Neural cell (in vitro differentiated cells): ENCODE measurements around the gene CEBPZ.

ENCODE experiments used
- EP300 ChIP-seq: fragments of 450-650 bp; conservative IDR thresholded peaks from 2 replicates; pipeline ENCODE4 v1.6.1; 2014; ENCODE audit warnings: antibody characterized with exemption, mild to moderate bottlenecking, moderate library complexity; ENCODE audit not compliant: poor library complexity, severe bottlenecking
- EZH2 ChIP-seq: fragments of 200-600, 300-800 bp; shearing (Covaris generic), sonication (generic); IDR thresholded peaks from 2 replicates; pipeline ENCODE4 v1.6.1; 2014; ENCODE audit warnings: antibody characterized with exemption, low read length, borderline replicate concordance, mild to moderate bottlenecking; ENCODE audit not compliant: insufficient read depth, poor library complexity, severe bottlenecking
- MXI1 ChIP-seq: fragments of 450-650 bp; conservative IDR thresholded peaks from 2 replicates; pipeline ENCODE4 v1.6.1; 2014; ENCODE audit warnings: antibody characterized with exemption, mild to moderate bottlenecking; ENCODE audit not compliant: poor library complexity, severe bottlenecking
- POLR2AphosphoS5 ChIP-seq: IDR thresholded peaks from 2 replicates; pipeline ENCODE4 v1.6.1; 2012
- RAD21 ChIP-seq: fragments of 450-650 bp; conservative IDR thresholded peaks from 2 replicates; pipeline ENCODE4 v1.6.1; 2014; ENCODE audit warnings: antibody characterized with exemption, mild to moderate bottlenecking, moderate library complexity
- REST ChIP-seq: IDR thresholded peaks from 2 replicates; pipeline ENCODE4 v1.6.1; 2012; ENCODE audit warnings: borderline replicate concordance
- TAF1 ChIP-seq: IDR thresholded peaks from 2 replicates; pipeline ENCODE4 v1.6.1; 2012; ENCODE audit warnings: low read depth
- TF ChIP-seq, protein P1 (sequence below): fragments of 450-650 bp; IDR thresholded peaks from 2 replicates; pipeline ENCODE4 v1.5.1; 2014; ENCODE audit warnings: antibody characterized with exemption, mild to moderate bottlenecking, moderate library complexity; ENCODE audit not compliant: poor library complexity, severe bottlenecking

DNA sequence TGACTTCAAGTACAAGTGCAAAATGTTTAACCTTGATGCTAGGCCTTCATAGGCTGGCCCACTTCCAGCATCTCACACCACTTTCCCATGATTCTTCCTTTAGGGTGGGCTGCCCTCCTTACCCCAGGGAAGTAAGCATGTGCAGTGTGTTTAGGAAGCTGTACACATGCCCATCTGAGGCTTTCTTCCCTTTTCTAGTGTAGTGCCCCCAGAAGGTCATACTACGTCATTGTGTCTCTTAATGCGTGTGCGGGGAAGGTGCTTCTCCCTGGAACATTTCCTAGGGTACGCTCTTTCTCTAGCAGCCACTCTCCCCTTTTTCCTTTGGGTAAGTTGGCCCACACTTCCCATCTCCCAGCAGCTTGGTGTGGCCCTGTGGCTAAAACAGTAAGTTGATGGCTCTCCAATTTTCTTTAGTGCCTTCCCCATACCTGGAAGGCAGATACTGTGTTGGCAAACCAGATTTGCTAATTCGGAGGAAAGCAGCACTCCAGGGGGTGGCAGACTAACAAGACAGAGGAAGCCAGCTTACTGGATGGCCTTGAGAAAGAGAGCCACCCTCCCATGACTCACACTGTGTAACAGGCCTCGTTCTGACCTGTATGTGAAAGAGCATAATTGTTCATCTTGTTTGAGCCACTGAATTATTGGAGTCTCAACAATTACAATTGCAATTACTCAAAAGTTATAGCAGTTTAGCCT, 41.8 kb downstream of the CEBPZ start:
- TF ChIP-seq, protein P1, sequence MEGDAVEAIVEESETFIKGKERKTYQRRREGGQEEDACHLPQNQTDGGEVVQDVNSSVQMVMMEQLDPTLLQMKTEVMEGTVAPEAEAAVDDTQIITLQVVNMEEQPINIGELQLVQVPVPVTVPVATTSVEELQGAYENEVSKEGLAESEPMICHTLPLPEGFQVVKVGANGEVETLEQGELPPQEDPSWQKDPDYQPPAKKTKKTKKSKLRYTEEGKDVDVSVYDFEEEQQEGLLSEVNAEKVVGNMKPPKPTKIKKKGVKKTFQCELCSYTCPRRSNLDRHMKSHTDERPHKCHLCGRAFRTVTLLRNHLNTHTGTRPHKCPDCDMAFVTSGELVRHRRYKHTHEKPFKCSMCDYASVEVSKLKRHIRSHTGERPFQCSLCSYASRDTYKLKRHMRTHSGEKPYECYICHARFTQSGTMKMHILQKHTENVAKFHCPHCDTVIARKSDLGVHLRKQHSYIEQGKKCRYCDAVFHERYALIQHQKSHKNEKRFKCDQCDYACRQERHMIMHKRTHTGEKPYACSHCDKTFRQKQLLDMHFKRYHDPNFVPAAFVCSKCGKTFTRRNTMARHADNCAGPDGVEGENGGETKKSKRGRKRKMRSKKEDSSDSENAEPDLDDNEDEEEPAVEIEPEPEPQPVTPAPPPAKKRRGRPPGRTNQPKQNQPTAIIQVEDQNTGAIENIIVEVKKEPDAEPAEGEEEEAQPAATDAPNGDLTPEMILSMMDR = no peak
- no peak for TF ChIP-seq EP300
- no peak for TF ChIP-seq POLR2AphosphoS5
- no peak for TF ChIP-seq EZH2
- TF ChIP-seq MXI1 = no peak
- TF ChIP-seq REST = no peak
- no peak for TF ChIP-seq TAF1
- no peak for TF ChIP-seq RAD21
